ENCODE measurements around the gene ZNF223.

Gene ZNF223

DNA sequence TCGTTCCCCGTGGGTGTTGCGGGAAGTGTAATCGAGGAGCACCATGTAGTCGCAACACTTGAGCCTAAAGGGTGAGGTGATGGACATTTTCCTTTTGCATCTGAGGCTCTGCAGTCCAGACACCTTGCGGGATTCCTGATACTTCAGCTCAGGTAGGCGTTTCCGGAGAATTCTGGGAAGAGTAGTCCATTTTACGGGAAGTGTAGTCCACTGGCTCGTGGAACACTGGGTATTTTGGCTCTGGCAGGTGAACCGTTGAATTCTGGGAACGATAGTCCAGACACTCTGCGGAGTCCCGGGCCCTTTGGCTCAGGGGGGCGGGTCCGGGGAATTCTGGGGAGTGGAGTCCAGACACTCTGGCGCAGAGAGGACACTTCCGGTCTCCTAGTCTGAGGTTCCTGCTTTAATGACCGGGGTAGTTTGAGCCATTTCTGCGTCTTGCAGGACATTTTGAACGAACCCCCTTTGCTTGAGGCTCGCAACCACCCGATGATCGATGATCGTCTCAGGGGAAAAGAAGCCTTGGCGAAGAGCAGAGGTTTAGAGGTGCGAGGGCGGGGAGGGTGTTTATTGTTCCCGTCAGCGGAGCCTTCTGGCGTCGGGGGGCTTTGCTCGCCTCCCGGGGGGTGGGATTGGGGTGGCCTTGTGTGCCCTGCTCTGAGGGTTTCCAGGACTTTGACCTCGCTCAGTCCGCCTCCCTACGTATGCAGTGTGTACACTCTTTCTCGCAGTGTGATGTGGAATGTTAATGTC is at the start of gene ZNF223:
Gene ZNF223, plus strand, starts transcription at position 387 of the 753 bp plus-strand sequence. CDS start 3,141 bp downstream, outside the sequence.
- FAIRE-seq: peak; percentile 53

DNA sequence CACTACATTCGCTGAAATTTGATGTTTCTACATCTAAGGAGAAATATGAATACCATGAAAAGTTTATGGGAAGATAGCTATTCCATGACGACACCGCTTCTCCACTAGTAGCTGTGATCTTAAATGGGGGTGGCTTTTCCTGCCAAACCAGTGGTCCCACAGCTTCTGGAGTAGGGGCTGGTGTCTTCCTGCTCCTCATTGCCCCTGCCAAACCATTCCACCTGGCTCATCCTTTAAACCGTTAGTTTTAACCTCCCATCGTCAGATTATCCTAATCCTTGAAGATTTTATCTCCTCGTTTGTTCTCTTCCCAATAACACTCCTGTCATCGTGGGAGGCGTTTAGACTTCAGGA is 49.6 kb upstream of the ZNF223 start:
- FAIRE-seq: no peak

DNA sequence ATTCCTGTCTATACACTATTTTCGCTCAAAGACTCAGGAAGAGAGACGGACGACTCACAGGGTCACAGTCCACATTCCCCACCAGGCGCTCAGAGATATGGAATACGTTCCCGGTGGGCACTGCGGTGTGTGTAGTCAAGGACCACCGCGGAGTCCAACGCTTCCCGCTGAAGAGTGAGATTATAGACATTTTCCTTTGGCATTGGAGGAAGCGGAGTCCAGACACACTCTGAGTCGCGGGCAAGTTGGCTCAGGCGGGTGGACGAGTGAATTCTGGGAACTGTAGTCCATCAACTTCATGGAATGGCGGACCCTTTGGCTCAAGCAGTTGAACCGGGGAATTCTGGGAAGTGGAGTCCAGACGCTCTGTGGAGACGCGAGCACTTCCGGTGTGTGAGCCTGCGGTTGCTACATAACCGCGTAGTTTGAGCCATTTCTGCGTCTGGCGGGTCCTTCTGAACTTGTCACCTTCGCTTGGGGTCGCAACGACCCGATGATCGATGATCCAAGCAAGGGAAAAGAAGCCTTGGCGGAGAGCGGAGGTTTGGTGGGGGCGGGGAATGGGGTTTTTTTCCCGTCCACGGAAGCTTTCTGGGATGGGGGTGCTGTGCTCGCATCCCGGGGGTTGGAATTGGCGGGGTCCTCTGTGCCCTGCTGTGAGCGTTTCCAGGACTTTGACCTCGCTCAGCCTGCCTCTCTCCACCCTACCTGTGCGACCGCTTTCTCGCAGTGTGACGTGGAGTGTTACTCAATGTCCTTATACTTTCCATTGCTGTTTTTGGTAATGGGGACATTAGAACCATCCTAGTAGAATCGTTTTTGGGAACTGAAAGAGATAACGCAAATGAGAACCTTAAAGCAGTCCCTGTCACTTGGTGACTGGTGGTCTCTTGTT is 49.0 kb upstream of the ZNF223 start, which contains the start of gene ZNF230:
Gene ZNF230, plus strand, starts transcription at position 392 of the 895 bp plus-strand sequence. CDS start 4,122 bp downstream, outside the sequence.
- peak; percentile 14 for FAIRE-seq

DNA sequence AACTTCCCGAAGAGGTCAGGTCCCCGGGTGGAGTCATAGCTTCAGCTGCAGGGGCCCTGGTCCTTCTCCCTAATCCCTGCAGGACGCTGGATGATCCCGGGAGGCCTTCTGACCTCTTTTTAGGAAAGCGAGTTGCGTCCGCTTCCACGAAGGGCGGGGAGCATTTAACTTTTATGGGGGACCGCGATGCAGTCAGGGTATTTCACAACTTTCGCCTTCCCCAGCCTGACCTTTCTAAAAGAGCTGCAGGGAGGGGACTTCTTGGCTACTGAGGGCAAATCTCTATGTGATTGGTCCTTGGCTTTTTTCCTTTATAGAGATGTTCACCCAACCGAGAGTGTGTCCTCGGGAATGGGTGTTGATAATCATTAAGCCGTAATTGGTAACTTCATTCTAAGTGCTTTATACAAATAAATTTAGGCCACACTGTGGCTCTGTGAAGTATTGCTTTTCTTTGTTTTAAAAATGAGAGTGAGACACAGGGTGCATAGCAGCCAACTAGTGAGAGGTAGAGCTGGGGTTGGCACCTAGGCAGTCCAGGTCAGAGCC is 48.3 kb upstream of the ZNF223 start:
- FAIRE-seq: no peak

DNA sequence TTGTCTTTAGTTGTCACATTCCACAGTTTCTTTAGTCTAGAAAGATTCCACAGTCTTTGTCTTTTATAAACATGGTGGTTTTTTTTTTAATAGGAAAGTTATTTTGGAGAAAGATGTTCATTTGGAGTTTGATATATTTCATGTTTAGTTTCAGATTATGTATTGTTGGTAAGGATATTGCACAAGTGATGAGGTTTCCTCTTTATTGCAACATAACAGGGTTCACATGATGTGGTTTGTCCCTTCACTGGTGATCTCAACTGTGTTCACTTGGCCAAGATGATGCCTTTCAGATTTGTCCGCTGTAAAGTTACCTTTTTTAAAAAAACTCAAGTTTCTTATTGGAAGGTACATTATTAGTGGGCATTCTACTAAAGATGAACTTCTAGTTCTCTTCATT is 45.9 kb upstream of the ZNF223 start:
- no peak for FAIRE-seq

DNA sequence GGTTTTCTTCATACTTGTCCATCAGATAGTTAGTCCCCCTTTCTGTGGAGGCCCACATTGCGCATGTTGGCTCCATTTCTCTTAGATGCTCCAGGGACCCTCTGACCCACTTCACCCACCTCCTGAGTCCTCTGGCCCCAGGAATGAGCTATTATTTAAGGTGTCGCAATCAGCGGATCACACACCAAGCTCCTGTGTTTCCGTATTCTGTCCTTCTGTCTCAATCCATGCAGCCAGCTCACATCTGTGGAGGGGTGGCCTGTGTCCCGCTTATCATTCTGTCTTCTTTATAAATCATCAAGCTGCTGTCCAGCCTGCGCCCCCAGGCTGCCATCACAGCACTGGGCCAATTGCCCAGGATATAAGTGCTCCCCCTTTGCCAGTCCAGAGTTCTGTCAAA is 44.4 kb upstream of the ZNF223 start:
- FAIRE-seq: no peak

DNA sequence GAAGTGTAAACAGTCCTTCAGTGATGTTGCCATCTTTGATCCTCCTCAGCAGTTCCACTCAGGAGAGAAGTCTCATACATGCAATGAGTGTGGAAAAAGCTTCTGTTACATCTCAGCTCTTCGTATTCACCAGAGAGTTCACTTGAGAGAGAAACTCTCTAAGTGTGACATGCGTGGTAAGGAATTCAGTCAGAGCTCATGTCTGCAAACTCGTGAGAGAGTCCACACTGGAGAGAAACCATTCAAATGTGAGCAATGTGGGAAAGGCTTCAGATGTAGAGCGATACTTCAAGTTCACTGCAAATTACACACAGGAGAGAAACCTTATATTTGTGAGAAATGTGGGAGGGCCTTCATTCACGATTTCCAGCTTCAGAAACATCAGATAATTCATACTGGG is 41.4 kb upstream of the ZNF223 start:
- no peak for FAIRE-seq

DNA sequence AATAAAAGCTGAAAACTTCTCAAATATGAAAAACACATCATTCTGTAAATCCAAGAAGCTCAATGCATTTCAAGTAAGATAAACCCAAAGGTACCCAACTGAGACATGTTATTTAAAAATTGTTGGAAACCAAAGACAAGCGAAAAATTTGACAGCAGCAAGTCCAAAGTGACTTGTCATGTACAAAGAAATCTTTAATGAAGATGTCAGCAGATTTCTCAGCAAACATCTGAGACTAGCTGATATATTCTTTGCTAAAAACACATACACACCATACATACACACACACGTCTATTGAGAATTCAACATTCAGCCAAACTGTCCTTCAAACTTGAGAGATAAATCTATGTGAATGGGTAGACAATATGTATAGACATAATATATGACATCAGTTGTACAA is 32.3 kb upstream of the ZNF223 start:
- no peak for FAIRE-seq

DNA sequence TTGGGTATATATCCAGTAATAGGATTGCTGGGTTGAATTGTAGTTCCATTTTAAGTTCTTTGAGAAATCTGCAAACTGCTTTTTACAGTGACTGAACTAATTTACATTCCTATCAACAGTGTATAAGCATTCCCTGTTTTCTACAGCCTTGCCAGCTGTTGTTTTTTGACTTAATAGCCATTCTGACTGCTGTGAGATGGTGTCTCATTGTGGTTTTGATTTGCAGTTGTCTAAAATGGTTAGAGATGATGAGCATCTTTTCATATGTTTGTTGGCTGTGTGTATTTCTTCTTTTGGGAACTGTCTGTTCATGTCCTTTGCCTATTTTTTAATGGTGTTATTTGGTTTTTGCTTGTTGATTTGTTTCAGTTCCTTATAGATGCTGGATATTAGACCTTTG is 30.6 kb upstream of the ZNF223 start:
- FAIRE-seq: no peak

DNA sequence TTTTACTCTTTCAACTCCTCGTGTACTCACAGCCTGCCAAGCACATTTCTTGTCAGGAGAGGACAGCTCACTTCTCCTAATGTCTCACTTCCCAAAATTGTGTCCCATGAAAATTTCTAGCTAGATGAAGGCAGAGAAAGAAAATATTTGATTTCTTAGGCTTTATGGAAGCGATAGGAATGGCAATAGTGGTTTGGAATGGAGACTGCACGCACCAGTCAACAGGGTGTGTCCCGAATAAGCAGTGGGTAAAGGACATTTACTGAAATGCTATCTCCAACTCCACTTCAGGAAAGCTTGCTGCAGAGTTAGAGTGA is 27.0 kb upstream of the ZNF223 start:
- FAIRE-seq: no peak

DNA sequence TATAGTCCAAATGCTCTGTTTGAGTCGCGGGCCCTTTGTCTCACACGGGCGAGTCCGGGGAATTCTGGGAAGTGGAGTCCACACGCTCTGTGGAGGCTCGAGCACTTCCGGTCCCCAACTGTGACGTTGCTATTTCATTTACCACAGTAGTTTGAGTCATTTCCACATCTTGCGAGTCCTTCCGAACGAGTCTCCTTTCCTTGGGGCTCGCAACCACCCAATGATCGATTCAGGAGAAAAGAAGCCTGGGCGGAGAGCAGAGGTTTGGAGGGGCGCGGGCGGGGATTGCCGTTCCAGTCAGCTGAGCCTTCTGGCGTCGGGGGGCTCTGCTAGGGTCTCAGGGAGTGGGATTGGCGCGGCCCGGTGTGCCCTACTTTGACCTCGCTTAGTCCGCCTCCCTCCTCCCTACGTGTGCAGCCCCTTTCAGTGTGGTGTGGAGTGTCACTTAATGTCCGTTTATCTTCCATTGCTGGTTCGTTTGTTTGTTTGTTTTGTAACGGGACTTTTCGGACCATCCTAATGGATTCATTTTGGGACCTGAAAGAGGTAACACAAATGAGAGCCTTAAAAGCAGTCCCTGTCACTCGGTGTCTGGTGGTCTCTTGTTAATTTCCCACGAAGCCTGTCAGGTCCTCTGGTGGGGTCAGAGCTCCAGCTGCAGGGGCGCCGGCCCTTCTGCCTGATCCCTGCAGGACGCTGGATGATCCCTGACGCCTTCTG is 26.5 kb upstream of the ZNF223 start, which contains the start of gene ZNF222:
Gene ZNF222, plus strand, starts transcription at position 163 of the 720 bp plus-strand sequence. Its CDS starts 58 bp downstream, at position 221.
- FAIRE-seq: no peak

DNA sequence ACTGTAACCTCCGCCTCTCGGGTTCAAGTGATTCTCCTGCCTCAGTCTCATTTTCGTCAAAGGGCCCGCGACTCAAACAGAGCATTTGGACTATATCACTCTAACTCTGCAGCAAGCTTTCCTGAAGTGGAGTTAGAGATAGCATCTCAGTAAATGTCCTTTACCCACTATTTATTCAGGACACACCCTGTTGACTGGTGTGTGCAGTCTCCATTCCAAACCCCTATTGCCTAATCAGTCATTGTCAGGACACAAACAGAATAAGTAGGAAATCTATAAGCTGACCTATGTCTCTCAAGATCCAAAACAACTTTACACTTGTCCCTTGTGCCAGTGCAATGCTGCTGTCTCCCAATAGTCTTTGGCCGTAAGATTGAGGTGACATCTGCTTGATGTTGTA is 25.2 kb upstream of the ZNF223 start:
- FAIRE-seq: no peak

DNA sequence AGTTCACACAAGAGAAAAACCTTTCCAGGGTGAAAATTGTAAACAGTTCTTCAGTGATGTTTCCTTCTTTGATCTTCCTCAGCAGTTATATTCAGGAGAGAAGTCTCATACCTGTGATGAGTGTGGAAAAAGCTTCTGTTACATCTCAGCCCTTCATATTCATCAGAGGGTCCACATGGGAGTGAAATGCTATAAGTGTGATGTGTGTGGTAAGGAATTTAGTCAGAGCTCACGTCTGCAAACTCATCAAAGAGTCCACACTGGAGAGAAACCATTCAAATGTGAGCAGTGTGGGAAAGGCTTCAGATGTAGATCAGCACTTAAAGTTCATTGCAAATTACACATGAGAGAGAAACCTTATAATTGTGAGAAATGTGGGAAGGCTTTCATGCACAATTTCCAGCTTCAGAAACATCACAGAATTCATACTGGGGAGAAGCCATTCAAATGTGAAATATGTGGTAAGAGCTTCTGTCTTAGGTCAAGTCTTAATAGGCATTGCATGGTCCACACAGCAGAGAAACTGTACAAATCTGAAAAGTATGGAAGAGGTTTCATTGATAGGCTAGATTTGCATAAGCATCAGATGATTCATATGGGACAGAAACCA is 19.7 kb upstream of the ZNF223 start:
- no peak for FAIRE-seq

DNA sequence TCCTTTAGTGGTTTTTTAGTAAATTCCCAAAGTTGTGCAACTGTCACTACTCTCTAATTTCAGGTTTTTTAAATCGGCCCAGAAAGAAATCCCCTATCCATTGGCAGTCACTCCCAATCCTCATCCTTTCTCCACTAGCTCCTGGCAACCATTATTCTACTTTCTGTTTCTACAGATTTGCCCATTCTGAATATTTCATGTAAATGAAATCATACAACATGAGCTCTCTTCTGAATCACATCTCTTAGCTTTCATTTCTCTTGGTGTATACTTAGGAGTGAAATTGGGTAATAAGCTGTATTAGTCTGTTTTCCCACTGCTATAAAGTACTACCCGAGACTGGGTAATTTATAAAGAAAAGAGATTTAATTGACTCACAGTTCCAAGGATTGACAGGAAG is 9.7 kb upstream of the ZNF223 start:
- FAIRE-seq: no peak

DNA sequence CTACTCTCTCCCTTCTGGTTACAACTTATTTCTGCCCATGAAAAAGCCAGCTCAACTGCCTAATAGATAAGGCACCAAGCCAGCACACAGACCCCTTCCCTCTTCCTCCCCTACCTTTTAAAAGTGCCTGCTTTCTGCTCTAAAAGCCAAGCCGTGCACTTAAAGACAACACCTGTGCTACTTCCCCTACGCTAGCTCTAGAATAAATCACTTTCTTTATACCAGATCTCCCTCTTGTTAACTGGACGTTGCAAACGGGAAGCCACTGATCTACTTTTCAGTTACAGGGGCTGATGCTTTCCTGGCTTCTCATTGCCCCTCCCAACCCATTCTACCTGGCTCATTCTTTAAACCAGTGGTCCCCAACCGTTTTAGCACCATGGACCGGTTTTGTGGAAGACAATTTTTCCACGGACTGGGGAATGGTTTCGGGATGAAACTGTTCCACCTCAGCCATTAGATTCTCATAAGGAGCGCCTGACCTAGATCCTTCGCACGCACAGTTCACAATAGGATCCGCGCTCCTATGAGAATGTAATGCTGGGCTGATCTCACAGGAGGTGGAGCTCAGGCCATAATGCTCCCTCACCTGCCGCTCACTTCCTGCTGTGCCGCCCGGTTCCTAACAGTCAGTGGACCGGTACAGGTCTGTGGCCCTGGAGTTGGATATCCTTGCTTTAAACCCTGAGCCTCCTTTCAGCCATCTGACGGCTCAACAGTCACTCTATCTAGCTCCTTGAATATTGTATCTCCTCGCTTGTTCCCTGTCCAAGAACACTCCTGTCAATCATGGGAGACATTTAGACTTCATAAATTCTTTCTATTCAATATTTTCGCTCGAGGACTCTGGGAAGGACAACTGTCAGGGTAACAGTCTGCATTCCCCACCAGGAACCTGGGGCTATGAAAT is 841 bp upstream of the ZNF223 start:
- FAIRE-seq: no peak

DNA sequence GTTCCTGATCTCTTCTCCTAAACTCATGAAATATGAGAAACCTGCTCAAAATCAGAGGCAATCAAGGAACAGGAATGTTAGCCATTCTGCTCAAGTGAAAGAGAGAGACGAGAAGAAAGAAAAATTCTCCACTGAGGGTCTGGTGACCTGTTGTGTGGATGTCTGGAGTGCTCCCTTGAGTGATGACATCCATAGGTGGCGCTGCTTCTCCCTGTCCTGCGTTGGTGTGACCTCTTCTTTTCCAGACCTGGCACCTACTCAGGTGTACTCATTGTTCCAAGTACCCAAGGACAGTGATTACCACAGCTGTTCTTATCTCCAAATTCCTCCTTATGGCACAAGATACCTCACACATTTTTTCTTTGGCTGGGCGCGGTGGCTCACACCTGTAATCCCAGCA is 4.0 kb downstream of the ZNF223 start:
- FAIRE-seq: no peak

DNA sequence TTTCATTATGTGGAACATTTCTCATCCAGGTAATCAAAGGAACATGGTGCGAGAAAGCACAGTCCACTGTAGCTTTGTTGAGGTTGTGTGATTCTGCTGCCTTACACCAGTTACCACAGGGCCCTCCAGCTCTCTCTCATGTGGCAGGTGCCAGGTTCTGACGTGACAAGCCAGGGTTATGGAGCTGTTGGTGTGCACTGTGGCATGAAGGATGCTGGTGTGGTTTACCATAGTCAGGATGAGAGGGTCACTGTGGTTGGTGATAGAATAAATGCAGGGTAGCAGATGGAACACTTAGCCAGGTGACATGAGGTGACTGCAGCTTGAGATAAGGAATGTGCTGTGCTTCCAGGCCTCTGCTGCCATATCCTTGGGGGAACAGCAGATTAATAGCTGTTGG is 7.4 kb downstream of the ZNF223 start:
- FAIRE-seq: no peak

DNA sequence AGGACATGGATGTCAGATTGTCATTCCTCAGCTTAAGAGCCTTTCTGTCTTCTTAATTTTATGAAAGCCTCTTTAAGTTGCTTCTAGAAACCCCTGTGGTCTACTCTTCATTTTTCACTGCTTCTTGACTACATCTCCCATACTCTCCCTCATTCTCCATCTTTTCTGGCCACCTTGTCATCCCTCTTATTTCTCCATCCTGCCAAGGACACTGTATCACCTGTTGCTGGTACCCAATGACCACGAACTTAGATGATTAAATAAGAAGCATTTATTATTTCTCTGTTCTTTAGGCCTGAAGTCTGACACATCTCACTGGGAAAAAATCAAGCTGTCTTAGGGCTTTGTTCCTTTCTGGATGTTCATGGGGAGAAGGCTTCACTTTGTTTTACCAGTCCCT is 9.2 kb downstream of the ZNF223 start:
- FAIRE-seq: no peak

DNA sequence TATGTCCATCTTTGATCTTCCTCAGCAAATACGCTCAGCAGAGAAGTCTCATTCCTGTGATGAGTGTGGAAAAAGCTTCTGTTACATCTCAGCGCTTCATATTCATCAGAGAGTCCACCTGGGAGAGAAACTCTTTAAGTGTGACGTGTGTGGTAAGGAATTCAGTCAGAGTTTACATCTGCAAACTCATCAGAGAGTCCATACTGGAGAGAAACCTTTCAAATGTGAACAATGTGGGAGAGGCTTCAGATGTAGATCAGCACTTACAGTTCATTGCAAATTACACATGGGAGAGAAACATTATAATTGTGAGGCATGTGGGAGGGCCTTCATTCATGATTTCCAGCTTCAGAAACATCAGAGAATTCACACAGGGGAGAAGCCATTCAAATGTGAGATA is 14.5 kb downstream of the ZNF223 start:
- no peak for FAIRE-seq

DNA sequence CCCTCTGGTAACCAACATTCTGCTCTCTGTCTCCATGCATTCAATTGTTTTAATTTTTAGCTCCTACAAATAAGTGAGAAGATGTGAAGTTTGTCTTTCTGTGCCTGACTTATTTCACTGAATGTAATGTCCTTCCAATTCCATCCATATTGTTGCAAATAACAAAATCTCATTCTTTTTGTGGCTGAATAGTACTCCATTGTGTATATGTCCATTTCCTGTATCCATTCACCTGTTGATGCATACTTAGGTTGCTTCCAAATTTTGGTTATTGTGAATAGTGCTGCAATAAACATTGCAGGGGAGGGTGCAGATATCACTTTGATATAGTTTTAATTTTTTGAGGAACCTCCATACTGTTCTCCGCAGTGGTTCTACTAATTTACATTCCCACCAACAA is 17.6 kb downstream of the ZNF223 start:
- FAIRE-seq: no peak

DNA sequence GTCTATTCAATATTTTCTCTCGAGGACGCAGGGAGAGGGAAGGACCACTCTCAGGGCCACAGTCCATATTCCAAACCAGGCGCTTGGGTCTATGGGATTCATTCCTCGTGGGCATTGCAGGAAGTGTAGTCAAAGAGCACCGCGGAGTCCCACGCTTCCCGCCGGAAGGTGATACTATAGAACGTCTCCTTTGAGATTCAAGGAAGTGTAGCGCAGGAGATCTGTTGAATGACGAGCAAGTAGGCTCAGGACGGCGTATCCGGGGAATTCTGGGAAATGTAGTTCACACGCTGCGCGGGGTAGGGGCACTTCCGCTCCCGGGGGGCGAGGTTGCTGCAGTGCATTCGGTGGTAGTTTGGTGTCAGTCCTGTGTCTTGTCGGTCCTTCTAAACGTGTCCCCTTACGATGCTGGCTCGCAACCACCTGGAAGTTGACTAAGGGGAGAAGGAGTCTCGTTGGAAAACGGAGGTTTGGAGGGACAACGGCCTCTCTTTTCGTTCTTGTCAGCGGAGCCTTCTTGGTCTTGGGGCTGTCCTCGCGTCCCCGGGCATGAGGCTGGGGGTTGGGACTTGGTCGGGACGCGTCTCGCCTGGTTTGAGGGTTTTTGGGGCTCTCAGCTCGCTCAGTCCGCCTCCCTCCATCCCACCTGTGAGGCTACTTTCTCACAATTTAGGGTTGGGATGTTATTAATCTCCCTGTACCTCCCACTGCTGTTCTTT is 20.1 kb downstream of the ZNF223 start, which contains the start of gene ZNF284:
Gene ZNF284, plus strand, starts transcription at position 336 of the 719 bp plus-strand sequence. CDS start 4,231 bp downstream, outside the sequence.
- no peak for FAIRE-seq

Data from colon (tissue), 2 donors.